ENCODE data around the gene S100A4. TPM values are rescaled to one million over a fixed set of nuclear protein-coding genes. Genes with fewer than 3 reads are reported as not detected.

The S100A4 gene
- total and polyA plus RNA-seq, 2 experiments from 2014 or later: 14.2 to 36.0 TPM

DNA sequence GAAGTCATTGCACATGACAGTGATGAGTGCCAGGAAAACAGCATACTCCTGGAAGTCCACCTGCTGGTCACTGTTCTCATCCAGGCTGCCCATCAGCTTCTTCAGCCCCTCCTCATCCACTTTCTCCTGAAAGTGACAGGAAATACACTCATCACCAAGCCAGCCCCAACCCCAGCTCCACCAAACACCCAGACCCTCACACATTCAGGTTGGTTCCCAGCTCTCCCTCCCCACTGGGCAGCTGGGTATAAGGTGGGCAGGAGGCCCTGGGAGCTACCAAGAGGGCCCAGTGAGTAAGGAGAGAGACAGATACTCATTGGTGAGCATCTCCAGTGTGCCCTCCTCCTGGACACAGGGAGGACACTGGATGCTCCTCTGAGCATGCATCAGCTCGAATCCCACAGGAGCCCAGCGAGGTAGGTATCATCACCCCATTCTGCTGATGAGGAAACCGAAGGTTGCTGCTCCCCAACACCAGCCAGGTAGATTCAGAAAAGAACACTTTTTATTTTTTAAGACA is 15.9 kb upstream of the S100A4 start:
- Mint-ChIP-seq H3K4me3 (no peak overlapping the region), H3K36me3 (ENCODE audit: low read depth) (no peaks in the 10 kb centered on the region), H3K9me3 (no peaks in the 10 kb centered on the region), H3K27ac (no peak overlapping the region), H3K27me3 (ENCODE audit: insufficient read depth, low read depth, poor library complexity) (peaks cover 4% of the 10 kb centered on the region), H3K4me1 (peaks cover 12% of the 10 kb centered on the region)
- no peak for DNase-seq (ENCODE audit: low spot score)
- Histone ChIP-seq H3K4me2 (no peak overlapping the region), H3K9me2 (ENCODE audit: insufficient read depth) (no peaks in the 10 kb centered on the region), H3K79me2 (replicated peaks; ENCODE audit: insufficient read depth) (no peaks in the 10 kb centered on the region), H3K4me1 (ENCODE audit: insufficient read depth) (peaks cover 3% of the 10 kb centered on the region; the same call in 1 of the 2 replicates), H3F3A (replicated peaks; ENCODE audit: low read depth) (no peaks in the 10 kb centered on the region; the same call in 1 of the 2 replicates), H3K36me3 (ENCODE audit: insufficient read depth) (no peaks in the 10 kb centered on the region), H3K27ac (ENCODE audit: low read depth) (no peak overlapping the region), H4K20me1 (replicated peaks; ENCODE audit: insufficient read depth) (no peaks in the 10 kb centered on the region), H3K4me3 (no peak overlapping the region), H2AFZ (no peak overlapping the region), H3K27me3 (ENCODE audit: insufficient read depth) (no peaks in the 10 kb centered on the region)
- TF ChIP-seq POLR2AphosphoS5 (IDR thresholded peaks at IDR 0.05; ENCODE audit: low read depth) (no peak), ZNF114 (CRISPR knock-in tag; IDR thresholded peaks at IDR 0.05) (no peak), CREB1 (CRISPR knock-in tag; IDR thresholded peaks at IDR 0.05; ENCODE audit: low read depth) (no peak), CTCF (conservative IDR thresholded peaks at IDR 0.05; ENCODE audit: low read depth in 2 of 2) (no peak), EZH2phosphoT487 (IDR thresholded peaks at IDR 0.05; ENCODE audit: unreplicated experiment) (no peak), NANOG (IDR thresholded peaks at IDR 0.05; ENCODE audit: borderline replicate concordance) (no peak), ZNF331 (CRISPR knock-in tag; IDR thresholded peaks at IDR 0.05; ENCODE audit: low read depth) (no peak), STAT1 (IDR thresholded peaks at IDR 0.05; ENCODE audit: unreplicated experiment) (no peak), JUNB (IDR thresholded peaks at IDR 0.05; ENCODE audit: unreplicated experiment) (no peak), EZH2 (IDR thresholded peaks at IDR 0.05; ENCODE audit: low read depth, unreplicated experiment) (no peak), ETS1 (IDR thresholded peaks at IDR 0.05) (no peak)
- TF ChIP-seq, protein P1, sequence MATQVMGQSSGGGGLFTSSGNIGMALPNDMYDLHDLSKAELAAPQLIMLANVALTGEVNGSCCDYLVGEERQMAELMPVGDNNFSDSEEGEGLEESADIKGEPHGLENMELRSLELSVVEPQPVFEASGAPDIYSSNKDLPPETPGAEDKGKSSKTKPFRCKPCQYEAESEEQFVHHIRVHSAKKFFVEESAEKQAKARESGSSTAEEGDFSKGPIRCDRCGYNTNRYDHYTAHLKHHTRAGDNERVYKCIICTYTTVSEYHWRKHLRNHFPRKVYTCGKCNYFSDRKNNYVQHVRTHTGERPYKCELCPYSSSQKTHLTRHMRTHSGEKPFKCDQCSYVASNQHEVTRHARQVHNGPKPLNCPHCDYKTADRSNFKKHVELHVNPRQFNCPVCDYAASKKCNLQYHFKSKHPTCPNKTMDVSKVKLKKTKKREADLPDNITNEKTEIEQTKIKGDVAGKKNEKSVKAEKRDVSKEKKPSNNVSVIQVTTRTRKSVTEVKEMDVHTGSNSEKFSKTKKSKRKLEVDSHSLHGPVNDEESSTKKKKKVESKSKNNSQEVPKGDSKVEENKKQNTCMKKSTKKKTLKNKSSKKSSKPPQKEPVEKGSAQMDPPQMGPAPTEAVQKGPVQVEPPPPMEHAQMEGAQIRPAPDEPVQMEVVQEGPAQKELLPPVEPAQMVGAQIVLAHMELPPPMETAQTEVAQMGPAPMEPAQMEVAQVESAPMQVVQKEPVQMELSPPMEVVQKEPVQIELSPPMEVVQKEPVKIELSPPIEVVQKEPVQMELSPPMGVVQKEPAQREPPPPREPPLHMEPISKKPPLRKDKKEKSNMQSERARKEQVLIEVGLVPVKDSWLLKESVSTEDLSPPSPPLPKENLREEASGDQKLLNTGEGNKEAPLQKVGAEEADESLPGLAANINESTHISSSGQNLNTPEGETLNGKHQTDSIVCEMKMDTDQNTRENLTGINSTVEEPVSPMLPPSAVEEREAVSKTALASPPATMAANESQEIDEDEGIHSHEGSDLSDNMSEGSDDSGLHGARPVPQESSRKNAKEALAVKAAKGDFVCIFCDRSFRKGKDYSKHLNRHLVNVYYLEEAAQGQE (IDR thresholded peaks at IDR 0.05; ENCODE audit: unreplicated experiment): no peak
- no peak for ATAC-seq

Data from GM23338 (cell line).